ENCODE results near the gene GREM1. TPM values are rescaled to one million over a fixed set of nuclear protein-coding genes. Genes with fewer than 3 reads are reported as not detected.

Gene GREM1
- total RNA-seq, 1 experiment from 2014 or later, result 0.66 TPM

DNA sequence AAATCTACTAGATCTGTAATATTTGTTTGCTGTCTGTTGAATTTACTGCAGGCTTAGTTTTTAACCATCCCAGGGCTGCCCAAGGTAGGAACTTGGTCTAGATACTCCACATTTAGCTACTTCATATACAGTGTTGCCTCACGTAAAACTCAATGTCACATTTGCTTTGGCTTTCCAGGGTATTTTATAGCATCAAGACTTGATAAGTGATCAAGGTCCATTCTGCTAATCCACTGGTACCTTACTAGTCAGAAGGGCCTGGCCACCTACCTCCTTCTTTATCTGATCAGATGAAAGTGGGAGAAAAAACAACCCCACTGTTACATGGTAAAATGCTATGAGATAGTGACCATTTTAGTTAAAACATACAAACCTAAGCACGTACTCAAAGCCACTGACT is 25.5 kb upstream of the GREM1 start:
- no peak for TF ChIP-seq POLR2A (IDR thresholded peaks at IDR 0.05; ENCODE audit: borderline replicate concordance, extremely low read depth, insufficient read depth, insufficient read length)
- no peak for TF ChIP-seq EZH2phosphoT487 (IDR thresholded peaks at IDR 0.05; ENCODE audit: borderline replicate concordance)
- TF ChIP-seq POLR2AphosphoS5 (IDR thresholded peaks at IDR 0.05; ENCODE audit: low read depth, low read length), result no peak
- TF ChIP-seq ZNF274 (IDR thresholded peaks at IDR 0.05; ENCODE audit: low read depth, low read length), result no peak
- TF ChIP-seq CEBPB (IDR thresholded peaks at IDR 0.05; ENCODE audit: low read depth), result no peak
- TF ChIP-seq FOSL1 (IDR thresholded peaks at IDR 0.05; ENCODE audit: low read depth), result no peak
- no peak for TF ChIP-seq SIN3A (IDR thresholded peaks at IDR 0.05; ENCODE audit: low read depth)
- TF ChIP-seq, protein P1, sequence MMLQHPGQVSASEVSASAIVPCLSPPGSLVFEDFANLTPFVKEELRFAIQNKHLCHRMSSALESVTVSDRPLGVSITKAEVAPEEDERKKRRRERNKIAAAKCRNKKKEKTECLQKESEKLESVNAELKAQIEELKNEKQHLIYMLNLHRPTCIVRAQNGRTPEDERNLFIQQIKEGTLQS (IDR thresholded peaks at IDR 0.05), result no peak
- TF ChIP-seq EGR1 (IDR thresholded peaks at IDR 0.05; ENCODE audit: low read depth), result no peak
- no peak for TF ChIP-seq SP1 (IDR thresholded peaks at IDR 0.05; ENCODE audit: low read depth)
- TF ChIP-seq, protein P2, sequence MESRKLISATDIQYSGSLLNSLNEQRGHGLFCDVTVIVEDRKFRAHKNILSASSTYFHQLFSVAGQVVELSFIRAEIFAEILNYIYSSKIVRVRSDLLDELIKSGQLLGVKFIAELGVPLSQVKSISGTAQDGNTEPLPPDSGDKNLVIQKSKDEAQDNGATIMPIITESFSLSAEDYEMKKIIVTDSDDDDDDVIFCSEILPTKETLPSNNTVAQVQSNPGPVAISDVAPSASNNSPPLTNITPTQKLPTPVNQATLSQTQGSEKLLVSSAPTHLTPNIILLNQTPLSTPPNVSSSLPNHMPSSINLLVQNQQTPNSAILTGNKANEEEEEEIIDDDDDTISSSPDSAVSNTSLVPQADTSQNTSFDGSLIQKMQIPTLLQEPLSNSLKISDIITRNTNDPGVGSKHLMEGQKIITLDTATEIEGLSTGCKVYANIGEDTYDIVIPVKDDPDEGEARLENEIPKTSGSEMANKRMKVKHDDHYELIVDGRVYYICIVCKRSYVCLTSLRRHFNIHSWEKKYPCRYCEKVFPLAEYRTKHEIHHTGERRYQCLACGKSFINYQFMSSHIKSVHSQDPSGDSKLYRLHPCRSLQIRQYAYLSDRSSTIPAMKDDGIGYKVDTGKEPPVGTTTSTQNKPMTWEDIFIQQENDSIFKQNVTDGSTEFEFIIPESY (IDR thresholded peaks at IDR 0.05; ENCODE audit: extremely low read depth, insufficient replicate concordance, low read length), result no peak
- no peak for TF ChIP-seq TCF7L2 (IDR thresholded peaks at IDR 0.05; ENCODE audit: borderline replicate concordance, extremely low read depth, insufficient read depth, insufficient read length)
- TF ChIP-seq, protein P3, sequence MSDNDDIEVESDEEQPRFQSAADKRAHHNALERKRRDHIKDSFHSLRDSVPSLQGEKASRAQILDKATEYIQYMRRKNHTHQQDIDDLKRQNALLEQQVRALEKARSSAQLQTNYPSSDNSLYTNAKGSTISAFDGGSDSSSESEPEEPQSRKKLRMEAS (IDR thresholded peaks at IDR 0.05), result no peak
- TF ChIP-seq JUND (IDR thresholded peaks at IDR 0.05), result no peak
- TF ChIP-seq SRF (IDR thresholded peaks at IDR 0.05; ENCODE audit: low read depth), result no peak
- no peak for TF ChIP-seq ZFX (IDR thresholded peaks at IDR 0.05)
- TF ChIP-seq, protein P4, sequence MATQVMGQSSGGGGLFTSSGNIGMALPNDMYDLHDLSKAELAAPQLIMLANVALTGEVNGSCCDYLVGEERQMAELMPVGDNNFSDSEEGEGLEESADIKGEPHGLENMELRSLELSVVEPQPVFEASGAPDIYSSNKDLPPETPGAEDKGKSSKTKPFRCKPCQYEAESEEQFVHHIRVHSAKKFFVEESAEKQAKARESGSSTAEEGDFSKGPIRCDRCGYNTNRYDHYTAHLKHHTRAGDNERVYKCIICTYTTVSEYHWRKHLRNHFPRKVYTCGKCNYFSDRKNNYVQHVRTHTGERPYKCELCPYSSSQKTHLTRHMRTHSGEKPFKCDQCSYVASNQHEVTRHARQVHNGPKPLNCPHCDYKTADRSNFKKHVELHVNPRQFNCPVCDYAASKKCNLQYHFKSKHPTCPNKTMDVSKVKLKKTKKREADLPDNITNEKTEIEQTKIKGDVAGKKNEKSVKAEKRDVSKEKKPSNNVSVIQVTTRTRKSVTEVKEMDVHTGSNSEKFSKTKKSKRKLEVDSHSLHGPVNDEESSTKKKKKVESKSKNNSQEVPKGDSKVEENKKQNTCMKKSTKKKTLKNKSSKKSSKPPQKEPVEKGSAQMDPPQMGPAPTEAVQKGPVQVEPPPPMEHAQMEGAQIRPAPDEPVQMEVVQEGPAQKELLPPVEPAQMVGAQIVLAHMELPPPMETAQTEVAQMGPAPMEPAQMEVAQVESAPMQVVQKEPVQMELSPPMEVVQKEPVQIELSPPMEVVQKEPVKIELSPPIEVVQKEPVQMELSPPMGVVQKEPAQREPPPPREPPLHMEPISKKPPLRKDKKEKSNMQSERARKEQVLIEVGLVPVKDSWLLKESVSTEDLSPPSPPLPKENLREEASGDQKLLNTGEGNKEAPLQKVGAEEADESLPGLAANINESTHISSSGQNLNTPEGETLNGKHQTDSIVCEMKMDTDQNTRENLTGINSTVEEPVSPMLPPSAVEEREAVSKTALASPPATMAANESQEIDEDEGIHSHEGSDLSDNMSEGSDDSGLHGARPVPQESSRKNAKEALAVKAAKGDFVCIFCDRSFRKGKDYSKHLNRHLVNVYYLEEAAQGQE (IDR thresholded peaks at IDR 0.05; ENCODE audit: low read depth), result no peak
- no peak for DNase-seq (ENCODE audit: low read depth, low spot score)
- Histone ChIP-seq H3K27ac (ENCODE audit: low read depth, low read length) (no peak overlapping the region), H2AFZ (ENCODE audit: low read depth, low read length, poor library complexity, severe bottlenecking) (no peak overlapping the region), H3K4me3 (replicated peaks in 1 of 2; ENCODE audit: low read depth in 1 of 2, low read length in 2 of 2) (no peak overlapping the region), H3K9ac (ENCODE audit: low read length) (no peak overlapping the region), H3K36me3 (ENCODE audit: control insufficient read depth in 1 of 2, insufficient read depth in 2 of 2, low read length in 2 of 2) (no peaks in the 10 kb centered on the region), H3K79me2 (ENCODE audit: insufficient read depth, low read length) (no peaks in the 10 kb centered on the region), H4K20me1 (ENCODE audit: insufficient read depth) (no peaks in the 10 kb centered on the region), H3K9me3 (ENCODE audit: control insufficient read depth in 1 of 2, insufficient read depth in 1 of 2, low read depth in 1 of 2, low read length in 2 of 2) (no peaks in the 10 kb centered on the region), H3K4me2 (ENCODE audit: low read length) (no peak overlapping the region), H3K9me2 (ENCODE audit: insufficient read depth) (peaks cover 3% of the 10 kb centered on the region; the same call in 1 of the 2 replicates), H3K27me3 (ENCODE audit: insufficient read depth, low read length) (no peaks in the 10 kb centered on the region), H3K4me1 (ENCODE audit: control insufficient read depth in 1 of 2, insufficient read depth in 2 of 2, low read length in 2 of 2) (no peaks in the 10 kb centered on the region)
- ChIA-PET CTCF (no interaction called here), POLR2A (no interaction called here), RAD21 (ENCODE audit: low non-redundant PET in 1 of 2, low total read pairs in 2 of 2, uncharacterized antibody in 2 of 2, unreplicated experiment in 2 of 2) (no interaction called here)
- no peak for ATAC-seq
- intact Hi-C loops (cut with micrococcal nuclease), result no loop called here
- no TSS peak for BruUV-seq (replicated peaks)

Data from HCT116 (cell line).